ENCODE data around the gene ARL2BP. TPM values are rescaled to one million over a fixed set of nuclear protein-coding genes. Genes with fewer than 3 reads are reported as not detected.

The ARL2BP gene
- polyA plus RNA-seq, 3 donors: 35.4 to 84.6 (median 84.0) TPM

GRCh38 chr16:57301126-57301817 is 56.2 kb downstream of the ARL2BP start:
- Mint-ChIP-seq H3K27ac (peak overlapping the region in 1 of 7 donors; percentile 50), H3K9me3 (peaks cover 0 to 2% (median 0%) of the 10 kb centered on the region in 7 donors), H3K27me3 (ENCODE audit: low read depth in 3 of 3) (peaks cover 14 to 20% (median 15%) of the 10 kb centered on the region in 3 donors), H3K4me3 (peak overlapping the region in 1 of 2 donors; percentile 59), H3K4me1 (peaks cover 4% of the 10 kb centered on the region), H3K36me3 (no peaks in the 10 kb centered on the region)
- peaks cover 19 to 20% of the 10 kb centered on the region in 2 donors for H3K4me1 ChIP-seq (ENCODE audit: control insufficient read depth in 1 of 2, insufficient read depth in 2 of 2, low read length in 2 of 2)
- no peak for DNase-seq
- H3K9me3 ChIP-seq (replicated peaks in 1 of 2; ENCODE audit: control insufficient read depth in 1 of 2, insufficient read depth in 1 of 2, low read length in 2 of 2): no peaks in the 10 kb centered on the region
- no peak overlapping the region for H3K27ac ChIP-seq (ENCODE audit: low read depth in 1 of 2, low read length in 2 of 2)
- H3K4me3 ChIP-seq (replicated peaks in 1 of 3; ENCODE audit: low read depth in 2 of 3, low read length in 3 of 3): peak overlapping the region in 1 of 3 experiments; percentile 38
- no peaks in the 10 kb centered on the region for H3K27me3 ChIP-seq (ENCODE audit: control insufficient read depth in 2 of 2, insufficient read depth in 2 of 2, low read length in 2 of 2)
- H2AFZ ChIP-seq (ENCODE audit: insufficient read depth, low read depth, low read length, poor library complexity, severe bottlenecking): no peak overlapping the region
- TF ChIP-seq CTCF (IDR thresholded peaks at IDR 0.05): no peak
- intact Hi-C loops (cut with micrococcal nuclease): loop anchor here (5.0 to 10.0 kb wide), 2 partner anchors 216 to 434 kb away; partner anchors contain the start of gene KATNB1 (in 1 of the 2)
- no peaks in the 10 kb centered on the region for H4K20me1 ChIP-seq (ENCODE audit: insufficient read depth, low read length)
- WGBS (ENCODE audit: insufficient coverage): 56% methylated on average over 14 of the region's 19 CpGs
- H3K4me2 ChIP-seq (replicated peaks; ENCODE audit: extremely low read depth, low read length, poor library complexity, severe bottlenecking): peak overlapping the region; percentile 34
- no peak overlapping the region for H3K9ac ChIP-seq (ENCODE audit: insufficient read depth, low read length, poor library complexity, severe bottlenecking)
- no peaks in the 10 kb centered on the region for H3K36me3 ChIP-seq (replicated peaks in 1 of 2; ENCODE audit: control insufficient read depth in 1 of 2, insufficient read depth in 2 of 2, low read length in 2 of 2)
- no peaks in the 10 kb centered on the region for H3K79me2 ChIP-seq (ENCODE audit: insufficient read depth, low read length)

Other genes starting within 250 kb of the ARL2BP start
- gene CPNE2, start 152.7 kb upstream of the ARL2BP start, polyA plus RNA-seq: 10 to 100 TPM; 18.3 to 68.8 (median 23.9) TPM
- 100 to 1,000 TPM in 1 of 3 donors, 10 to 100 TPM in 2; 75.4 to 133 (median 78.6) TPM for gene PSME3IP1, start 59.2 kb upstream of the ARL2BP start, polyA plus RNA-seq
- gene RSPRY1, start 58.9 kb upstream of the ARL2BP start, polyA plus RNA-seq: 10 to 100 TPM; 15.7 to 28.3 (median 21.3) TPM
- 1 to 10 TPM in 1 of 3 donors, under 1 TPM in 2; 0.52 to 1.2 (median 0.97) TPM for gene PLLP, start 39.4 kb downstream of the ARL2BP start, polyA plus RNA-seq
- gene CCL22, start 113.5 kb downstream of the ARL2BP start, polyA plus RNA-seq: under 1 TPM; 0.04 to 0.18 (median 0.15) TPM
- gene CX3CL1, start 127.2 kb downstream of the ARL2BP start, polyA plus RNA-seq: not detected
- gene CCL17, start 159.5 kb downstream of the ARL2BP start, polyA plus RNA-seq: not detected
- gene CIAPIN1, start 202.1 kb downstream of the ARL2BP start, polyA plus RNA-seq: 10 to 100 TPM; 24.0 to 46.5 (median 42.1) TPM
- gene COQ9, start 202.2 kb downstream of the ARL2BP start, polyA plus RNA-seq: 10 to 100 TPM; 32.7 to 47.8 (median 38.4) TPM
- gene POLR2C, start 217.4 kb downstream of the ARL2BP start, polyA plus RNA-seq: 10 to 100 TPM; 22.6 to 51.3 (median 24.4) TPM
- gene DOK4, start 241.2 kb downstream of the ARL2BP start, polyA plus RNA-seq: under 1 TPM in 2 of 3 donors, not detected in 1; 0.09 to 0.17 TPM

Data from CD14-positive monocyte (primary cell).